NT2/D1 (cell line): ENCODE data around the gene KHDRBS1.
"Not testable (repeated sequence)": the region's sequence is repeated elsewhere in the genome, so short reads cannot be mapped to it uniquely, and the experiment has no call there.

Source experiments
- DNase-seq: peaks from one replicate; pipeline ENCODE4 v3.0.0-alpha.2; 2011; ENCODE audit warnings: low read depth, low spot score
- H3K27me3 ChIP-seq: 2 replicates; pipeline ENCODE4 v1.6.0; 2011; ENCODE audit warnings: mild to moderate bottlenecking; ENCODE audit not compliant: insufficient read length, insufficient read depth
- H3K36me3 ChIP-seq: 2 replicates; pipeline ENCODE4 v1.6.1; 2011; ENCODE audit warnings: mild to moderate bottlenecking, low read length, mixed read lengths; ENCODE audit not compliant: insufficient read depth, insufficient read length
- H3K4me1 ChIP-seq: 2 replicates; pipeline ENCODE4 v1.5.1; 2011; ENCODE audit not compliant: insufficient read depth, insufficient read length
- H3K4me3 ChIP-seq: 2 replicates; pipeline ENCODE4 v1.5.1; 2011; ENCODE audit warnings: low read depth; ENCODE audit not compliant: insufficient read length
- H3K9ac ChIP-seq: 2 replicates; pipeline ENCODE4 v1.6.0; 2011; ENCODE audit warnings: low read depth; ENCODE audit not compliant: insufficient read length
- H3K9me3 ChIP-seq: 2 replicates; pipeline ENCODE4 v1.5.1; 2011; ENCODE audit warnings: mild to moderate bottlenecking, low read length; ENCODE audit not compliant: insufficient read depth
- SUZ12 ChIP-seq: IDR thresholded peaks from 2 replicates; pipeline ENCODE4 v1.6.1; 2011; ENCODE audit not compliant: insufficient read length, insufficient read depth; ENCODE audit errors: extremely low read depth
- YY1 ChIP-seq: IDR thresholded peaks from 2 replicates; pipeline ENCODE4 v1.6.1; 2011; ENCODE audit not compliant: insufficient read length, insufficient read depth
- ZNF274 ChIP-seq: IDR thresholded peaks from 2 replicates; pipeline ENCODE4 v1.6.1; 2011; ENCODE audit warnings: mild to moderate bottlenecking, low read depth, low read length

The KHDRBS1 gene

DNA sequence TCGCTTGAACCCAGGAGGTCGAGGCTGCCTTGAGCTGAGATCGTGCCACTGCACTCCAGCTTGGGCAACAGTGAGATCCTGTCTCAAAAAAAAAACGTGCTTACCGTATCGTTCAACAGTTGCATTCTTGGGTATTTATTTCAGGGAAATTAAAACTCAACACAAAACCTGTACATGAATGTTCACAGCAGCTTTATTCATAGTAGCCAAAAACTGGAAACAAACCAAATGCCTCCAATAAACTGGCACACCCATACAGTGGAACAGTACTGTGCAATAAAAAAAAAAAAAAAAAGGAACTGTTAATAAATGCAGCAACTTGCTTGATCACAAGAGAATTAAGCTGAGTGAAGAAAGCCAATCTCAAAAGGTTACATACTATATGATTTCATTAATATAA is 6.7 kb downstream of the KHDRBS1 start:
- DNase-seq, result no peak
- Histone ChIP-seq H3K4me3 (no peak overlapping the region), H3K36me3 (peaks cover 90% of the 10 kb centered on the region), H3K4me1 (peaks cover 6% of the 10 kb centered on the region), H3K27me3 (no peaks in the 10 kb centered on the region), H3K9me3 (no peaks in the 10 kb centered on the region), H3K9ac (no peak overlapping the region)
- TF ChIP-seq YY1, result no peak
- TF ChIP-seq ZNF274, result no peak
- no peak for TF ChIP-seq SUZ12

DNA sequence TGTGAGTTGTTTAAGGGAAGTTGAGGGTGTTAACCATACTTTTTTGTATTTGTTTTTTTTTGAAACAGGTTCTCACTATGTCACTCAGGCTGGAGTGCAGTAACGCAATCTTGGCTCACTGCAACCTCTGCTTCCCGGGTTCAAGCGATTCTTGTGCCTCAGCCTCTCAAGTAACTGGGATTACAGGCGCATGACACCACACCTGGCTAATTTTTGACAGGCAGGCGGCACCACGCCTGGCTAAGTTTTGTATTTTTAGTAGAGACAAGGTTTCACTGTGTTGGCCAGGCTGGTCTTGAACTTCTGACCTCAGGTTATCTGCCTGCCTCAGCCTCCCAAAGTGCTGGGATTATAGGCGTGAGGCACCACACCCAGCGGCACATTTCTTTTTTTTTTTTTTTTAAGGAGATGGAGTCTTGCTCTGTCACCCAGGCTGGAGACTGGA is 7.9 kb downstream of the KHDRBS1 start:
- H3K9ac ChIP-seq, H3K4me1 ChIP-seq, DNase-seq, H3K27me3 ChIP-seq, H3K4me3 ChIP-seq, H3K9me3 ChIP-seq: not testable (repeated sequence)
- peaks cover 88% of the 10 kb centered on the region for H3K36me3 ChIP-seq

GRCh38 chr1:32023351-32023750 is 9.7 kb downstream of the KHDRBS1 start:
- Histone ChIP-seq H3K4me3 (no peak overlapping the region), H3K4me1 (peaks cover 6% of the 10 kb centered on the region), H3K9ac (no peak overlapping the region), H3K36me3 (peaks cover 90% of the 10 kb centered on the region), H3K27me3 (no peaks in the 10 kb centered on the region), H3K9me3 (no peaks in the 10 kb centered on the region)
- DNase-seq, result no peak
- TF ChIP-seq SUZ12, result no peak

DNA sequence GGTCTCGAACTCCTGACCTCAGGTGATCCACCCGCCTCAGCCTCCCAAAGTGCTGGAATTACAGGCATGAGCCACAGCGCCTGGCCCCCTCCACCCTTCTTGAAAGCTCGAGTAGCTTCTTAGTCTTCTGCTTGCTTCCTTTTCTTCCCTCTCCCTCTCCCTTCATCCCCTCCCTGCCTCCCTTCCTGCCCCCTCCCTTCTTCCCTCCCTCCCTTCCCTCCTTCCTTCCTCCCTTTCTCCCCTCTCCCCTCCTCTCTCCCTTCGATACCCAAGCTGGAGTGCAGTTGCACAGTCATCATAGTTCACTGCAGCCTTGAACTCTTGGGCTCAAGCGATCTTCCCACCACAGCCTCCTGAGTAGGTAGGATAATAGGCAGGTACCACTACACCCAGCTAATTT is 11.8 kb downstream of the KHDRBS1 start:
- DNase-seq, result no peak
- Histone ChIP-seq H3K36me3 (peaks cover 84% of the 10 kb centered on the region), H3K27me3 (no peaks in the 10 kb centered on the region), H3K4me3 (no peak overlapping the region), H3K9me3 (no peaks in the 10 kb centered on the region), H3K4me1 (peaks cover 2% of the 10 kb centered on the region), H3K9ac (no peak overlapping the region)
- TF ChIP-seq ZNF274, result no peak
- TF ChIP-seq YY1, result no peak
- no peak for TF ChIP-seq SUZ12

- peaks cover 2% of the 10 kb centered on the region for H3K4me1 ChIP-seq
- no peak for DNase-seq
- no peak for TF ChIP-seq SUZ12
- no peak for TF ChIP-seq ZNF274
- no peak overlapping the region for H3K9ac ChIP-seq
- no peaks in the 10 kb centered on the region for H3K27me3 ChIP-seq
- H3K9me3 ChIP-seq, result no peaks in the 10 kb centered on the region
- H3K36me3 ChIP-seq, result peaks cover 84% of the 10 kb centered on the region
- no peak overlapping the region for H3K4me3 ChIP-seq
These were observed 15.1 kb downstream of the KHDRBS1 start for GRCh38 chr1:32028746-32029145.

- peaks cover 82% of the 10 kb centered on the region for H3K36me3 ChIP-seq
These were observed 18.1 kb downstream of the KHDRBS1 start for GRCh38 chr1:32031578-32032274.

GRCh38 chr1:32032275-32032615 is 18.6 kb downstream of the KHDRBS1 start:
- peaks cover 84% of the 10 kb centered on the region for H3K36me3 ChIP-seq

More at GRCh38 chr1:32031578-32032274, 18.1 kb downstream of the KHDRBS1 start:
- Histone ChIP-seq H3K9me3 (no peaks in the 10 kb centered on the region), H3K4me3 (no peak overlapping the region), H3K27me3 (no peaks in the 10 kb centered on the region), H3K4me1 (no peaks in the 10 kb centered on the region), H3K9ac (no peak overlapping the region)
- no peak for DNase-seq
- TF ChIP-seq ZNF274, result no peak
- no peak for TF ChIP-seq SUZ12
- no peak for TF ChIP-seq YY1

DNA sequence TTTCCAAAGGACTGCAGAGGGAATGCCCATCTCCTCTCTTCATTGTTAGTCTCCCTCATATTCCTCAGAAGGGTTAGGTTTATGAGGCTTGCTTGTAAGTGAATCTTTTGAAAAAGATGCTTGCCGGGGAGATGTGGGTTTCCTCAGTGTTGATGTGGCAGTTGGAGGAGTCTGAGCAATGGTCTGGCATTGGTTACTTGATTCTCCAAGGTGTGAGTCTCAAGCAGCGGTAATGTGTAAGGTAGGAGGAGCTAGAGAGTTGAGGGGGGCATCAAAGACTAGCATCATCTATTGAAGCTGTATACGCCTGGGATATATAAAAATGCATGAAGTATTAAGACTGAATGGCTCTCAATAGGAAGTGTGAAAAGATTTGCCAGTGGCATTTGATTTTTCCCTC is 21.5 kb downstream of the KHDRBS1 start:
- Histone ChIP-seq H3K9me3 (no peaks in the 10 kb centered on the region), H3K36me3 (peaks cover 93% of the 10 kb centered on the region)
- TF ChIP-seq SUZ12 (no peak), ZNF274 (no peak), YY1 (no peak)

More at GRCh38 chr1:32032275-32032615, 18.6 kb downstream of the KHDRBS1 start:
- TF ChIP-seq SUZ12 (no peak), ZNF274 (no peak), YY1 (no peak)
- Histone ChIP-seq H3K4me3 (no peak overlapping the region), H3K9me3 (no peaks in the 10 kb centered on the region), H3K9ac (no peak overlapping the region), H3K27me3 (no peaks in the 10 kb centered on the region), H3K4me1 (no peaks in the 10 kb centered on the region)
- no peak for DNase-seq

More for the DNA sequence above, 21.5 kb downstream of the KHDRBS1 start:
- no peaks in the 10 kb centered on the region for H3K27me3 ChIP-seq
- no peaks in the 10 kb centered on the region for H3K4me1 ChIP-seq
- no peak for DNase-seq
- H3K9ac ChIP-seq, result no peak overlapping the region
- H3K4me3 ChIP-seq, result no peak overlapping the region
